Measurements from ENCODE around the gene CYP27C1. TPM values are rescaled to one million over a fixed set of nuclear protein-coding genes. Genes with fewer than 3 reads are reported as not detected.

The CYP27C1 gene
- total RNA-seq, 4 donors from 2014 or later: 0.95 to 4.6 (median 1.6) TPM

GRCh38 chr2:127162261-127163089, 57.6 kb downstream of the CYP27C1 start:
- H3K4me3 ChIP-seq: no peak overlapping the region
- intact Hi-C loops (cut with DNase I): no loop called here
- H3K27ac ChIP-seq: no peak overlapping the region
- WGBS, 2 donors: 84 to 93% methylated on average over 3 to 4 of the region's 7 CpGs
- H3K4me1 ChIP-seq: peaks cover 0 to 19% (median 0%) of the 10 kb centered on the region in 3 donors
- no peak for DNase-seq
- H3K9me3 ChIP-seq: no peaks in the 10 kb centered on the region
- H3K36me3 ChIP-seq: no peaks in the 10 kb centered on the region
- H3K27me3 ChIP-seq: no peaks in the 10 kb centered on the region
- TF ChIP-seq CTCF (IDR thresholded peaks at IDR 0.05): no peak
- TF ChIP-seq POLR2A (IDR thresholded peaks at IDR 0.05): no peak

GRCh38 chr2:127161176-127162136, 58.6 kb downstream of the CYP27C1 start:
- H3K27ac ChIP-seq: no peak overlapping the region
- no peak overlapping the region for H3K4me3 ChIP-seq
- no peaks in the 10 kb centered on the region for H3K9me3 ChIP-seq
- intact Hi-C loops (cut with DNase I): no loop called here
- 42 to 44% methylated on average over 9 to 12 of the region's 12 CpGs for WGBS, 2 donors
- H3K27me3 ChIP-seq: no peaks in the 10 kb centered on the region
- peaks cover 0 to 19% (median 0%) of the 10 kb centered on the region in 3 donors for H3K4me1 ChIP-seq
- TF ChIP-seq CTCF (IDR thresholded peaks at IDR 0.05) (no peak), POLR2A (IDR thresholded peaks at IDR 0.05) (no peak)
- no peak for DNase-seq
- H3K36me3 ChIP-seq: no peaks in the 10 kb centered on the region

GRCh38 chr2:127160676-127161075, 59.4 kb downstream of the CYP27C1 start:
- no peak overlapping the region for H3K4me3 ChIP-seq

GRCh38 chr2:127159543-127159942, 60.6 kb downstream of the CYP27C1 start:
- intact Hi-C loops (cut with DNase I): no loop called here

More at GRCh38 chr2:127160676-127161075, 59.4 kb downstream of the CYP27C1 start:
- no peaks in the 10 kb centered on the region for H3K36me3 ChIP-seq
- intact Hi-C loops (cut with DNase I): no loop called here
- no peak for DNase-seq
- H3K9me3 ChIP-seq: no peaks in the 10 kb centered on the region
- no peak overlapping the region for H3K27ac ChIP-seq
- 46 to 74% methylated on average over 3 of the region's 3 CpGs for WGBS, 2 donors
- TF ChIP-seq CTCF (IDR thresholded peaks at IDR 0.05) (no peak), POLR2A (IDR thresholded peaks at IDR 0.05) (no peak)
- peaks cover 0 to 19% (median 0%) of the 10 kb centered on the region in 3 donors for H3K4me1 ChIP-seq
- no peaks in the 10 kb centered on the region for H3K27me3 ChIP-seq

More at GRCh38 chr2:127159543-127159942, 60.6 kb downstream of the CYP27C1 start:
- DNase-seq: no peak
- no peaks in the 10 kb centered on the region for H3K27me3 ChIP-seq
- no peak overlapping the region for H3K4me3 ChIP-seq
- peaks cover 0 to 23% (median 0%) of the 10 kb centered on the region in 3 donors for H3K4me1 ChIP-seq
- H3K36me3 ChIP-seq: no peaks in the 10 kb centered on the region
- TF ChIP-seq POLR2A (IDR thresholded peaks at IDR 0.05): no peak
- no peak for TF ChIP-seq CTCF (IDR thresholded peaks at IDR 0.05)
- 66 to 75% methylated on average over 2 of the region's 2 CpGs for WGBS, 2 donors
- no peaks in the 10 kb centered on the region for H3K9me3 ChIP-seq
- no peak overlapping the region for H3K27ac ChIP-seq
